ENCODE data around the gene MARCHF9.
A peak's percentile ranks its signal among the peaks of the same experiment; 100 is the strongest.

The MARCHF9 gene

GRCh38 chr12:57755194-57755453, 221 bp downstream of the MARCHF9 start:
- DNase-seq (ENCODE audit: low read depth), result no peak

- DNase-seq (ENCODE audit: low read depth), result no peak
Measured at GRCh38 chr12:57755454-57756372, 810 bp downstream of the MARCHF9 start.

GRCh38 chr12:57756406-57757341, 1.8 kb downstream of the MARCHF9 start:
- peak; percentile 21 for DNase-seq (ENCODE audit: low read depth)

GRCh38 chr12:57757771-57758170, 2.9 kb downstream of the MARCHF9 start:
- DNase-seq (ENCODE audit: low read depth), result no peak

- DNase-seq (ENCODE audit: low read depth), result no peak
Measured at GRCh38 chr12:57758552-57759359, 3.9 kb downstream of the MARCHF9 start.

GRCh38 chr12:57759360-57759980, 4.6 kb downstream of the MARCHF9 start:
- DNase-seq (ENCODE audit: low read depth), result no peak

- DNase-seq (ENCODE audit: low read depth), result no peak
Measured at GRCh38 chr12:57760347-57760982, 5.6 kb downstream of the MARCHF9 start.

- DNase-seq (ENCODE audit: low read depth), result no peak
Measured at GRCh38 chr12:57761391-57761998, 6.6 kb downstream of the MARCHF9 start.

- DNase-seq (ENCODE audit: low read depth), result no peak
Measured at GRCh38 chr12:57762463-57762862, 7.6 kb downstream of the MARCHF9 start.

- no peak for DNase-seq (ENCODE audit: low read depth)
Measured at GRCh38 chr12:57763881-57764661, 9.2 kb downstream of the MARCHF9 start.

GRCh38 chr12:57764662-57765002, 9.7 kb downstream of the MARCHF9 start:
- no peak for DNase-seq (ENCODE audit: low read depth)

GRCh38 chr12:57765003-57765697, 10.2 kb downstream of the MARCHF9 start:
- peak; percentile 16 for DNase-seq (ENCODE audit: low read depth)

GRCh38 chr12:57765698-57766463, 11.0 kb downstream of the MARCHF9 start:
- no peak for DNase-seq (ENCODE audit: low read depth)

- DNase-seq (ENCODE audit: low read depth), result peak; percentile 70
Measured at GRCh38 chr12:57766464-57767304, 11.8 kb downstream of the MARCHF9 start, which contains the start of gene CYP27B1. Gene CYP27B1, minus strand, starts transcription at chr12:57767078. Its CDS starts 37 bp downstream, at chr12:57767041.

GRCh38 chr12:57767305-57767698, 12.4 kb downstream of the MARCHF9 start:
- no peak for DNase-seq (ENCODE audit: low read depth)

GRCh38 chr12:57767876-57768275, 13.0 kb downstream of the MARCHF9 start:
- DNase-seq (ENCODE audit: low read depth), result no peak

GRCh38 chr12:57769594-57769993, 14.7 kb downstream of the MARCHF9 start:
- no peak for DNase-seq (ENCODE audit: low read depth)

- DNase-seq (ENCODE audit: low read depth), result no peak
Measured at GRCh38 chr12:57770734-57771133, 15.8 kb downstream of the MARCHF9 start.

Measured in amniotic epithelial cell (primary cell).